GM13976 (cell line): ENCODE data around the gene C19orf25.
A peak's percentile ranks its signal among the peaks of the same experiment; 100 is the strongest.

Source experiments
- DNase-seq: peaks from one replicate; pipeline ENCODE4 v3.0.0; 2012; ENCODE audit warnings: low spot score
- CTCF ChIP-seq: IDR thresholded peaks from 2 replicates; pipeline ENCODE4 v1.5.1; 2012; ENCODE audit warnings: borderline replicate concordance, mild to moderate bottlenecking; ENCODE audit not compliant: insufficient read depth; ENCODE audit errors: extremely low read depth, missing control alignments, control extremely low read depth
- in situ Hi-C: fragments of 300-500 bp; cut with MboI; formaldehyde crosslinking; loops from one replicate; pipeline ENCODE4 v1.12.0; 2022; ENCODE audit warnings: low sequenced_read_pairs, mixed read lengths, inconsistent platforms; ENCODE audit not compliant: unreplicated experiment

Gene C19orf25

GRCh38 chr19:1511318-1512317 lies 32.6 kb upstream of the C19orf25 start:
- TF ChIP-seq CTCF, result no peak
- DNase-seq, result no peak
- in situ Hi-C loops, result no loop called here

- in situ Hi-C loops, result no loop called here
- no peak for TF ChIP-seq CTCF
- no peak for DNase-seq
These were observed 31.8 kb upstream of the C19orf25 start for GRCh38 chr19:1510807-1511206.

GRCh38 chr19:1510442-1510806 lies 31.4 kb upstream of the C19orf25 start:
- no peak for TF ChIP-seq CTCF
- no peak for DNase-seq
- in situ Hi-C loops, result no loop called here

- no peak for TF ChIP-seq CTCF
- no peak for DNase-seq
- in situ Hi-C loops, result no loop called here
These were observed 30.8 kb upstream of the C19orf25 start for GRCh38 chr19:1509602-1510441.

- DNase-seq, result no peak
- in situ Hi-C loops, result no loop called here
- TF ChIP-seq CTCF, result no peak
These were observed 29.5 kb upstream of the C19orf25 start for GRCh38 chr19:1508507-1508856.

- no peak for TF ChIP-seq CTCF
- in situ Hi-C loops, result no loop called here
- peak; percentile 97 for DNase-seq
These were observed 28.9 kb upstream of the C19orf25 start for GRCh38 chr19:1507763-1508506.
